Astrocyte of the cerebellum (primary cell): ENCODE data around the gene NWD2.

ENCODE experiments used
- DNase-seq: peaks from one replicate; pipeline ENCODE4 v3.0.0-alpha.2; 2011; ENCODE audit warnings: low read depth
- H3K4me3 ChIP-seq: 2 replicates; pipeline ENCODE4 v1.5.1; 2011; ENCODE audit warnings: mild to moderate bottlenecking, low read depth, low read length, moderate library complexity
- CTCF ChIP-seq: IDR thresholded peaks from 2 replicates; pipeline ENCODE4 v1.5.1; 2012; ENCODE audit warnings: low read length, low read depth, moderate library complexity, mild to moderate bottlenecking; ENCODE audit errors: missing control alignments
- in situ Hi-C: cut with HindIII; loops from 2 replicates; pipeline ENCODE4 v1.10.0; 2017; ENCODE audit warnings: low sequenced_read_pairs

NWD2 gene

GRCh38 chr4:37470245-37470644 lies 225.7 kb downstream of the NWD2 start:
- H3K4me3 ChIP-seq, result no peak overlapping the region
- DNase-seq, result no peak
- no peak for TF ChIP-seq CTCF
- in situ Hi-C loops, result no loop called here

GRCh38 chr4:37471093-37471492 lies 226.6 kb downstream of the NWD2 start:
- in situ Hi-C loops, result no loop called here
- DNase-seq, result no peak
- no peak for TF ChIP-seq CTCF
- H3K4me3 ChIP-seq, result no peak overlapping the region

GRCh38 chr4:37471971-37472370 lies 227.4 kb downstream of the NWD2 start:
- H3K4me3 ChIP-seq, result no peak overlapping the region
- in situ Hi-C loops, result no loop called here
- no peak for DNase-seq
- no peak for TF ChIP-seq CTCF

GRCh38 chr4:37473807-37474206 lies 229.3 kb downstream of the NWD2 start:
- no peak overlapping the region for H3K4me3 ChIP-seq
- no peak for DNase-seq
- TF ChIP-seq CTCF, result no peak
- in situ Hi-C loops, result no loop called here

- no peak for DNase-seq
- no peak overlapping the region for H3K4me3 ChIP-seq
- in situ Hi-C loops, result no loop called here
- TF ChIP-seq CTCF, result no peak
Measured at GRCh38 chr4:37475087-37475486, 230.5 kb downstream of the NWD2 start.

- H3K4me3 ChIP-seq, result no peak overlapping the region
- in situ Hi-C loops, result no loop called here
- no peak for TF ChIP-seq CTCF
- DNase-seq, result no peak
Measured at GRCh38 chr4:37475776-37476175, 231.2 kb downstream of the NWD2 start.

- no peak for DNase-seq
- no peak overlapping the region for H3K4me3 ChIP-seq
- TF ChIP-seq CTCF, result no peak
- in situ Hi-C loops, result no loop called here
Measured at GRCh38 chr4:37476256-37476655, 231.7 kb downstream of the NWD2 start.
